ENCODE data around the gene SEMA3F.

GRCh38 chr3:50211930-50212329 lies 56.8 kb downstream of the SEMA3F start:
- no peak for TF ChIP-seq CTCF (IDR thresholded peaks at IDR 0.05)
- no peak for TF ChIP-seq POLR2AphosphoS5 (IDR thresholded peaks at IDR 0.05)
- TF ChIP-seq EP300 (IDR thresholded peaks at IDR 0.05) = no peak
